GM12878 (cell line): ENCODE measurements around the gene UQCRC1. TPM values are rescaled to one million over a fixed set of nuclear protein-coding genes. Genes with fewer than 3 reads are reported as not detected.

Experiments
- ATAC-seq: fragments of 200-7000 bp; cut with Tn5 transposase; 3 replicates; pipeline ENCODE4 v1.9.1; 2020; ENCODE audit warnings: mild to moderate bottlenecking, moderate library complexity
- BruUV-seq: library from RNA; stranded (reverse); fragments of 400-500 nt; replicated peaks from 2 replicates; lab custom pipeline; 2021; lab: Mats Ljungman, UMichigan
- CTCF ChIA-PET: fragments of 300-600 bp; sonication (Branson Sonifier 250); formaldehyde crosslinking; extraction: SDS; loops from one replicate; lab custom pipeline; 2021; ENCODE audit warnings: inconsistent platforms; lab: Yijun Ruan, JAX
- POLR2A ChIA-PET: fragments of 350-600 bp; formaldehyde crosslinking; extraction: SDS; loops from one replicate; lab custom pipeline; 2021; ENCODE audit warnings: inconsistent platforms; lab: Charles Lee
- RAD21 ChIA-PET: fragments of 300-600 bp; sonication (Branson Sonifier 250); formaldehyde crosslinking; loops from one replicate; lab custom pipeline; 2023; ENCODE audit warnings: antibody characterized with exemption; ENCODE audit not compliant: unreplicated experiment; lab: Charles Lee
- SMC1A ChIA-PET: fragments of 300-600 bp; sonication (Branson Sonifier 250); formaldehyde crosslinking; loops from one replicate; lab custom pipeline; 2023; ENCODE audit not compliant: unreplicated experiment, uncharacterized antibody; lab: Charles Lee
- DNase-seq: peaks from one replicate; pipeline ENCODE4 v3.0.0-alpha.2; 2011; ENCODE audit warnings: low read depth, low spot score
- FAIRE-seq: peaks from 3 replicates; lab custom pipeline; 2011; peaks lifted over from hg19 to GRCh38; lab: Jason Lieb, UNC
- H2AFZ ChIP-seq: 2 replicates; pipeline ENCODE4 v1.6.0; 2011; ENCODE audit warnings: low read depth, low read length, control low read depth; ENCODE audit not compliant: control insufficient read depth
- H3K27ac ChIP-seq: 2 replicates; pipeline ENCODE4 v1.5.1; 2011; ENCODE audit warnings: control low read depth; ENCODE audit not compliant: control insufficient read depth, insufficient read depth
- H3K27me3 ChIP-seq, 2 experiments: replicated peaks in 1 of 2; 2 replicates each; pipeline versions ENCODE4 v1.6.0 to v1.6.1; 2011; ENCODE audit warnings: low read length in 1 of 2; ENCODE audit not compliant: control insufficient read depth in 2 of 2, insufficient read depth in 2 of 2
- H3K36me3 ChIP-seq, 2 experiments: 2 replicates each; pipeline ENCODE4 v1.5.1; 2011; ENCODE audit warnings: low read length in 1 of 2; ENCODE audit not compliant: control insufficient read depth in 2 of 2, insufficient read depth in 2 of 2
- H3K4me1 ChIP-seq: 2 replicates; pipeline ENCODE4 v1.6.1; 2011; ENCODE audit warnings: mild to moderate bottlenecking, low read length, moderate library complexity, mixed read lengths; ENCODE audit not compliant: control insufficient read depth, insufficient read depth
- H3K4me2 ChIP-seq: 2 replicates; pipeline ENCODE4 v1.6.0; 2011; ENCODE audit warnings: control low read depth; ENCODE audit not compliant: control insufficient read depth, insufficient read depth
- H3K4me3 ChIP-seq: fragments of 200-600 bp; sonication (generic); 2 replicates; pipeline ENCODE4 v1.5.1; 2016
- H3K79me2 ChIP-seq: 2 replicates; pipeline ENCODE4 v1.6.0; 2011; ENCODE audit warnings: low read length; ENCODE audit not compliant: control insufficient read depth, insufficient read depth
- H3K9ac ChIP-seq: 2 replicates; pipeline ENCODE4 v1.8.0; 2011; ENCODE audit warnings: low read length, control low read depth, mixed read lengths; ENCODE audit not compliant: control insufficient read depth, insufficient read depth
- H3K9me3 ChIP-seq: replicated peaks from 3 replicates; pipeline ENCODE4 v1.5.1; 2011; ENCODE audit warnings: mild to moderate bottlenecking, low read length; ENCODE audit not compliant: control insufficient read depth, insufficient read depth
- H4K20me1 ChIP-seq: 2 replicates; pipeline ENCODE4 v1.6.0; 2011; ENCODE audit not compliant: control insufficient read depth, insufficient read depth
- CHD2 ChIP-seq: IDR thresholded peaks from 2 replicates; pipeline ENCODE4 v1.6.1; 2011; ENCODE audit warnings: low read depth, low read length, improper control_type of control experiment, borderline replicate concordance
- MTA3 ChIP-seq: IDR thresholded peaks from 2 replicates; pipeline ENCODE4 v1.6.1; 2012; ENCODE audit warnings: low read length, inconsistent platforms, borderline replicate concordance
- SRF ChIP-seq, 2 experiments: IDR thresholded peaks; 2 replicates each; pipeline ENCODE4 v1.6.1; 2011; ENCODE audit warnings: low read depth in 2 of 2, low read length in 2 of 2, mild to moderate bottlenecking in 1 of 2, moderate library complexity in 1 of 2
- WRNIP1 ChIP-seq: IDR thresholded peaks from 2 replicates; pipeline ENCODE4 v1.6.1; 2011; ENCODE audit warnings: low read depth, low read length, improper control_type of control experiment, borderline replicate concordance
- YBX1 ChIP-seq: fragments of 450-650 bp; IDR thresholded peaks from 2 replicates; pipeline ENCODE4 v1.6.1; 2016; ENCODE audit warnings: antibody characterized with exemption
- WGBS: methylation state at CpG from one replicate; pipeline ENCODE4 v1.1.6; 2016; ENCODE audit warnings: low lambda C conversion rate; ENCODE audit not compliant: insufficient replicate concordance, insufficient coverage; ENCODE audit errors: missing lambda C conversion rate; 5-methylcytosine and 5-hydroxymethylcytosine counted together
- in situ Hi-C: fragments of 300-500 bp; cut with MboI; formaldehyde crosslinking; loops from 9 replicates; pipeline ENCODE4 v1.14.3; 2018; ENCODE audit warnings: mixed read lengths
- intact Hi-C: fragments of 100-400 bp; cut with micrococcal nuclease; formaldehyde crosslinking; loops from one replicate; pipeline ENCODE4 v1.14.2; 2022; ENCODE audit not compliant: unreplicated experiment
- polyA plus RNA-seq, 11 experiments: library from polyadenylated mRNA; depleted of rRNA in 4 of 11; unstranded in 6 of 11; stranded (reverse) in 5 of 11; fragments of >200 nt; fragmentation: Nextera tagmentation in 4 of 11; fragmentation: Illumina TruSeq in 1 of 11; extraction: Ambion mirVana in 4 of 11; extraction: Trizol in 1 of 11; gene quantifications; 1 replicate in 1 of 11; 2 replicates in 10 of 11; pipeline versions ENCODE4 v1.2.1 to v1.2.3, GENCODE V29; 2011 to 2016; ENCODE audit warnings: inconsistent platforms in 2 of 11, missing spikeins in 2 of 11, low read depth in 1 of 11
- total RNA-seq, 4 experiments: library from RNA; depleted of rRNA in 3 of 4; stranded (reverse); fragments of >200 nt in 3 of 4; fragmentation: Illumina TruSeq in 1 of 4; extraction: Trizol in 1 of 4; gene quantifications; 2 replicates each; pipeline versions ENCODE4 v1.2.1 to v1.2.3, GENCODE V29; 2013 to 2021
- TF ChIP-seq, protein P1 (sequence below): fragments of 450-650 bp; IDR thresholded peaks from 2 replicates; pipeline ENCODE4 v1.6.1; 2017; ENCODE audit warnings: antibody characterized with exemption, mild to moderate bottlenecking, moderate library complexity
- TF ChIP-seq, protein P2 (sequence below): IDR thresholded peaks from 2 replicates; pipeline ENCODE4 v1.6.1; 2011; ENCODE audit warnings: borderline replicate concordance, low read depth, mild to moderate bottlenecking, moderate library complexity, low read length; ENCODE audit not compliant: insufficient read depth, poor library complexity, severe bottlenecking
- TF ChIP-seq, protein P3 (sequence below): IDR thresholded peaks from 2 replicates; pipeline ENCODE4 v1.6.1; 2012; ENCODE audit warnings: low read depth, low read length, improper control_type of control experiment
- TF ChIP-seq, protein P4 (sequence below): fragments of 450-650 bp; IDR thresholded peaks from 2 replicates; pipeline ENCODE4 v1.6.1; 2017; ENCODE audit warnings: borderline replicate concordance

Gene UQCRC1
- total and polyA plus RNA-seq, 10 of the 15 experiments (the other 5 are each of a cell fraction or from before 2014, with no cell fraction given), result 116 to 426 (median 228) TPM

DNA sequence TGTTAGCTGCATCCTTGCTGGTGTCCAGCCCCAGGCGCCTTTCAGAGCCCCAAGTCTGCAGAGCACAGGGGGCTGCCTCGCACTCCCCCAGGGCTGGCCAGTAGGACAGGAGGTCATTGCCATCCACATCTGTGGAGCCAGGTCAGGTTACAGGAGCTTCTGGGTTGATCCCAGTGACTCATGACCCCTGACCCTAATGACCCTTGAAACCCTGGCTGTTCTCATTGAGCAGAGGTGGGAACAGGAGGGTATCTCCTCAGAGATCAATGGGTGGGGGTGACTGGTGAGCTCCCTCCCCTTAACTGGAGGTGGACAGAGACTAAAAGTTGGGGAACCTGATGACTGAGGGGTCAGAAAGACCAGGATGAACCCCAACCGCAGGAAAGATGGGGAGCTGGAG, 31.9 kb upstream of the UQCRC1 start:
- intact Hi-C loops, result no loop called here
- ATAC-seq, result no peak
- DNase-seq, result no peak
- in situ Hi-C loops, result no loop called here
- Histone ChIP-seq H3K27ac (no peak overlapping the region), H4K20me1 (no peaks in the 10 kb centered on the region), H3K4me3 (no peak overlapping the region), H3K4me2 (no peak overlapping the region), H3K9me3 (no peaks in the 10 kb centered on the region), H2AFZ (no peak overlapping the region), H3K79me2 (no peaks in the 10 kb centered on the region), H3K4me1 (peaks cover 2% of the 10 kb centered on the region; the same call in 1 of the 2 replicates), H3K27me3 (no peaks in the 10 kb centered on the region), H3K9ac (no peak overlapping the region)
- 46% methylated on average over 3 of the region's 3 CpGs for WGBS
- CTCF ChIA-PET, result no interaction called here
- no peak for FAIRE-seq
- TF ChIP-seq MTA3 (no peak), YBX1 (no peak)
- TF ChIP-seq, protein P1, sequence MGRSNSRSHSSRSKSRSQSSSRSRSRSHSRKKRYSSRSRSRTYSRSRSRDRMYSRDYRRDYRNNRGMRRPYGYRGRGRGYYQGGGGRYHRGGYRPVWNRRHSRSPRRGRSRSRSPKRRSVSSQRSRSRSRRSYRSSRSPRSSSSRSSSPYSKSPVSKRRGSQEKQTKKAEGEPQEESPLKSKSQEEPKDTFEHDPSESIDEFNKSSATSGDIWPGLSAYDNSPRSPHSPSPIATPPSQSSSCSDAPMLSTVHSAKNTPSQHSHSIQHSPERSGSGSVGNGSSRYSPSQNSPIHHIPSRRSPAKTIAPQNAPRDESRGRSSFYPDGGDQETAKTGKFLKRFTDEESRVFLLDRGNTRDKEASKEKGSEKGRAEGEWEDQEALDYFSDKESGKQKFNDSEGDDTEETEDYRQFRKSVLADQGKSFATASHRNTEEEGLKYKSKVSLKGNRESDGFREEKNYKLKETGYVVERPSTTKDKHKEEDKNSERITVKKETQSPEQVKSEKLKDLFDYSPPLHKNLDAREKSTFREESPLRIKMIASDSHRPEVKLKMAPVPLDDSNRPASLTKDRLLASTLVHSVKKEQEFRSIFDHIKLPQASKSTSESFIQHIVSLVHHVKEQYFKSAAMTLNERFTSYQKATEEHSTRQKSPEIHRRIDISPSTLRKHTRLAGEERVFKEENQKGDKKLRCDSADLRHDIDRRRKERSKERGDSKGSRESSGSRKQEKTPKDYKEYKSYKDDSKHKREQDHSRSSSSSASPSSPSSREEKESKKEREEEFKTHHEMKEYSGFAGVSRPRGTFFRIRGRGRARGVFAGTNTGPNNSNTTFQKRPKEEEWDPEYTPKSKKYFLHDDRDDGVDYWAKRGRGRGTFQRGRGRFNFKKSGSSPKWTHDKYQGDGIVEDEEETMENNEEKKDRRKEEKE, result no peak
- TF ChIP-seq, all 136 proteins: peak for 0
- ChIA-PET RAD21 (no interaction called here), SMC1A (no interaction called here), POLR2A (no interaction called here)
- no peaks in the 10 kb centered on the region for H3K36me3 ChIP-seq
- BruUV-seq, result no TSS peak

DNA sequence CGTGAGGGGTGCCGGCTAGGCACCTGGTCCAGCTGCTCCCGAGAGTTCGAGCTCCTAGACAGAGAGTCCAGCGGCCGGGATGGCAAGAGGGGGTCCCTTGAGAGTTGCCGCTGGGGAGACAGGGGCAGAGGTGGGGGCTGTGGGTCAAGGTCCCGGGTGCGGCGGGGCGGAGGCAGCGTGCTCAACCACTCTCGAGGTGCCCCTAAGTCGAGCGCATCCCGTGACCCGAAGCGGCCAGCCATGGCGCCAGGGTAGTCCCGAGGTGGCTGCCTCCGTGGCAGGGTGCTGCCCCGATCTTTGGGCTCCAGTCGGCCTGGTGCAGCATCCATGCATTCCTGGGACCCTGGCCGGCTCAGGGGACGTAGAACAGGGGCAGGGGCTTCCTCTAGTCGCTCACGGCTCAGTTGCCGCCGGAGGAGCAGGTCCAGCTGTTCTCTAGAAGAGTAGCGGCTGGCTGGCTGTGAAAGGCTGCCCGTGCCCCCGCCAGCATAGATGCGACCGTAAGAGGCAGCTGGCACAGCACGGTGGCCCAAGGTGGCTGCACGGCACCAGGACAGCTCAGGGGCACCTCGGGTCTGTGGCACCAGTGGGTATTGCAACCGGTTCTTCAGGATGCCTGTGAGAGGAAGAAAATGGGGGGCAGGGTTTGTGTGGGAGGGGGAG, 30.6 kb upstream of the UQCRC1 start:
- no peak for ATAC-seq
- WGBS, result 59% methylated on average over 38 of the region's 38 CpGs
- SMC1A ChIA-PET, result no interaction called here
- no peak for TF ChIP-seq CHD2
- TF ChIP-seq, protein P2, sequence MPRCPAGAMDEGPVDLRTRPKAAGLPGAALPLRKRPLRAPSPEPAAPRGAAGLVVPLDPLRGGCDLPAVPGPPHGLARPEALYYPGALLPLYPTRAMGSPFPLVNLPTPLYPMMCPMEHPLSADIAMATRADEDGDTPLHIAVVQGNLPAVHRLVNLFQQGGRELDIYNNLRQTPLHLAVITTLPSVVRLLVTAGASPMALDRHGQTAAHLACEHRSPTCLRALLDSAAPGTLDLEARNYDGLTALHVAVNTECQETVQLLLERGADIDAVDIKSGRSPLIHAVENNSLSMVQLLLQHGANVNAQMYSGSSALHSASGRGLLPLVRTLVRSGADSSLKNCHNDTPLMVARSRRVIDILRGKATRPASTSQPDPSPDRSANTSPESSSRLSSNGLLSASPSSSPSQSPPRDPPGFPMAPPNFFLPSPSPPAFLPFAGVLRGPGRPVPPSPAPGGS, result no peak
- no peak for TF ChIP-seq SRF (IDR thresholded peaks at IDR 0.05; ENCODE audit: low read depth in 2 of 2, low read length in 2 of 2)
- TF ChIP-seq, protein P3, sequence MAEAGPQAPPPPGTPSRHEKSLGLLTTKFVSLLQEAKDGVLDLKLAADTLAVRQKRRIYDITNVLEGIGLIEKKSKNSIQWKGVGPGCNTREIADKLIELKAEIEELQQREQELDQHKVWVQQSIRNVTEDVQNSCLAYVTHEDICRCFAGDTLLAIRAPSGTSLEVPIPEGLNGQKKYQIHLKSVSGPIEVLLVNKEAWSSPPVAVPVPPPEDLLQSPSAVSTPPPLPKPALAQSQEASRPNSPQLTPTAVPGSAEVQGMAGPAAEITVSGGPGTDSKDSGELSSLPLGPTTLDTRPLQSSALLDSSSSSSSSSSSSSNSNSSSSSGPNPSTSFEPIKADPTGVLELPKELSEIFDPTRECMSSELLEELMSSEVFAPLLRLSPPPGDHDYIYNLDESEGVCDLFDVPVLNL, result no peak
- TF ChIP-seq WRNIP1, result no peak
- TF ChIP-seq, protein P4, sequence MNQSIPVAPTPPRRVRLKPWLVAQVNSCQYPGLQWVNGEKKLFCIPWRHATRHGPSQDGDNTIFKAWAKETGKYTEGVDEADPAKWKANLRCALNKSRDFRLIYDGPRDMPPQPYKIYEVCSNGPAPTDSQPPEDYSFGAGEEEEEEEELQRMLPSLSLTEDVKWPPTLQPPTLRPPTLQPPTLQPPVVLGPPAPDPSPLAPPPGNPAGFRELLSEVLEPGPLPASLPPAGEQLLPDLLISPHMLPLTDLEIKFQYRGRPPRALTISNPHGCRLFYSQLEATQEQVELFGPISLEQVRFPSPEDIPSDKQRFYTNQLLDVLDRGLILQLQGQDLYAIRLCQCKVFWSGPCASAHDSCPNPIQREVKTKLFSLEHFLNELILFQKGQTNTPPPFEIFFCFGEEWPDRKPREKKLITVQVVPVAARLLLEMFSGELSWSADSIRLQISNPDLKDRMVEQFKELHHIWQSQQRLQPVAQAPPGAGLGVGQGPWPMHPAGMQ, result no peak

More for the DNA sequence above, 30.6 kb upstream of the UQCRC1 start:
- FAIRE-seq (no peak), DNase-seq (no peak)
- CTCF ChIA-PET, result no interaction called here
- POLR2A ChIA-PET, result no interaction called here
- Histone ChIP-seq H3K79me2 (no peaks in the 10 kb centered on the region; the same call in 1 of the 2 replicates), H4K20me1 (no peaks in the 10 kb centered on the region), H3K9ac (no peak overlapping the region), H2AFZ (no peak overlapping the region), H3K4me2 (no peak overlapping the region), H3K36me3 (no peaks in the 10 kb centered on the region), H3K27ac (no peak overlapping the region), H3K27me3 (no peaks in the 10 kb centered on the region), H3K4me3 (no peak overlapping the region), H3K4me1 (peaks cover 5% of the 10 kb centered on the region; the same call in 1 of the 2 replicates), H3K9me3 (no peaks in the 10 kb centered on the region)
- intact Hi-C loops, result no loop called here
- in situ Hi-C loops, result no loop called here
- BruUV-seq, result no TSS peak
- RAD21 ChIA-PET, result no interaction called here
